DND-41 (cell line): ENCODE results near the gene SYS1.

ENCODE experiments used
- EZH2 ChIP-seq: IDR thresholded peaks from 3 replicates; pipeline ENCODE4 v1.6.1; 2012; ENCODE audit warnings: borderline replicate concordance, low read depth, mild to moderate bottlenecking, moderate library complexity, low read length, inconsistent platforms; ENCODE audit not compliant: severe bottlenecking
- TF ChIP-seq, protein P1 (sequence below): IDR thresholded peaks from 2 replicates; pipeline ENCODE4 v1.5.1; 2012; ENCODE audit warnings: borderline replicate concordance, low read length, moderate library complexity, mild to moderate bottlenecking; ENCODE audit not compliant: poor library complexity, severe bottlenecking; ENCODE audit errors: extremely low read depth

DNA sequence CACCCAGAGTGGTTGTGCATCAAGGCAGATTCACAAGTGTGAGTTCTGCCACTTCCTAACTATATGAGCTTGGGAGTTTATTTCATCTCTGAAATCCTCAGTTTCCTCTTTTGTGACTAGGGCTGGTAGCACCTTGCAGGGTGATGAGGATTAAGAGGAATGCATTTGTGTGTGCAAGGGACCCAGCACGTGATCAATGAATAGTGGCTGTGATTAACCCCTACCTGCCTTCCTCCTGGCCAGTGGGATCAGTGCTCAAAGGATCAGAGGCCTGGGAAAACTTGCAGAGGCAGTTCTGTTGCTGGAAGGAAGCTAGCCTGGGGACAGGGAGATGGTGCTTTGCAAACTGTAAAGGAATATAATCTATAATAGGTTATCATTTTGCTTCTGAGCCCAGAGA, 22.0 kb upstream of the SYS1 start:
- TF ChIP-seq, protein P1, sequence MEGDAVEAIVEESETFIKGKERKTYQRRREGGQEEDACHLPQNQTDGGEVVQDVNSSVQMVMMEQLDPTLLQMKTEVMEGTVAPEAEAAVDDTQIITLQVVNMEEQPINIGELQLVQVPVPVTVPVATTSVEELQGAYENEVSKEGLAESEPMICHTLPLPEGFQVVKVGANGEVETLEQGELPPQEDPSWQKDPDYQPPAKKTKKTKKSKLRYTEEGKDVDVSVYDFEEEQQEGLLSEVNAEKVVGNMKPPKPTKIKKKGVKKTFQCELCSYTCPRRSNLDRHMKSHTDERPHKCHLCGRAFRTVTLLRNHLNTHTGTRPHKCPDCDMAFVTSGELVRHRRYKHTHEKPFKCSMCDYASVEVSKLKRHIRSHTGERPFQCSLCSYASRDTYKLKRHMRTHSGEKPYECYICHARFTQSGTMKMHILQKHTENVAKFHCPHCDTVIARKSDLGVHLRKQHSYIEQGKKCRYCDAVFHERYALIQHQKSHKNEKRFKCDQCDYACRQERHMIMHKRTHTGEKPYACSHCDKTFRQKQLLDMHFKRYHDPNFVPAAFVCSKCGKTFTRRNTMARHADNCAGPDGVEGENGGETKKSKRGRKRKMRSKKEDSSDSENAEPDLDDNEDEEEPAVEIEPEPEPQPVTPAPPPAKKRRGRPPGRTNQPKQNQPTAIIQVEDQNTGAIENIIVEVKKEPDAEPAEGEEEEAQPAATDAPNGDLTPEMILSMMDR: no peak
- TF ChIP-seq EZH2: no peak
